Inflammatory macrophage treated with lipopolysaccharide for 1 hour (primary cell): ENCODE measurements around the gene NOVA2.

ENCODE experiments used
- DNase-seq, 2 donors: peaks; one replicate each; pipeline ENCODE4 v3.0.0-alpha.2; 2020 to 2022

Gene NOVA2

DNA sequence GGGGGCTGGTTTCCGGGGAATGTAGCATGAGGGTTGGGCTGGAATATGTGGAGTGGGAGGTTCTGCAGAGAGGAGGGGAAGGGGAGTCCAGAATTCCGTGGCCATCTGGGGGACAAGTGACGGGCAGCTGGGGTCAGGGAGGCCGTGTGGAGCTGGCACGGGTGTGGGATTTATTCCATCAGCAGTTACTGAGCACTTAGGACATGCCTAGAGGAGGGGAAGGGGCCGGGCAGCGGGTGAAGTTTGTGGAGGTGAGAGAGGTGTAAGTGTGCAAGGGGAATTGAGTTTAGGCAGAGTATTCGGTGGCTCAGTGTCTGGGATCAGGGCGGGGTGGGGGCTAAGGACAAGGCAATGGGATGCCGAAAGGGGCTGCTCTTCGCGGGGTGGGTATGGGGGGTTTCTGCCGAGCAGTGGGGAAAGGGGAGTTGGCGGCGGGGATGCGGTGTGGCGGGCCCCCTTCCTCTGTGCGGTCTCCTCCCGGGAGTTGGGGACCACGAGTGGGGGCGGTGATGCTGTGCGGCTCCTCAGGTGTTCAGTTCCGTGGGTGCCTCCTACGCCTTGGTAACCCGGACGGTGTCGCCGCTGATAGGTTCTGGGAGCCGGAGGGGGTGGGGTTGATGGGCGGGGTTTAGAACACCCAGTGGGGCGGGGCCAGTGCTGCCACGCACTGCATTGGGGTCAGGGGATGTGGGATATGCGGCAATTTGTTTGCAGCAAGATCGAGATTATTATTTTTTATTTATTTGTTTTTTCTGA is 27.0 kb upstream of the NOVA2 start:
- no peak for DNase-seq

DNA sequence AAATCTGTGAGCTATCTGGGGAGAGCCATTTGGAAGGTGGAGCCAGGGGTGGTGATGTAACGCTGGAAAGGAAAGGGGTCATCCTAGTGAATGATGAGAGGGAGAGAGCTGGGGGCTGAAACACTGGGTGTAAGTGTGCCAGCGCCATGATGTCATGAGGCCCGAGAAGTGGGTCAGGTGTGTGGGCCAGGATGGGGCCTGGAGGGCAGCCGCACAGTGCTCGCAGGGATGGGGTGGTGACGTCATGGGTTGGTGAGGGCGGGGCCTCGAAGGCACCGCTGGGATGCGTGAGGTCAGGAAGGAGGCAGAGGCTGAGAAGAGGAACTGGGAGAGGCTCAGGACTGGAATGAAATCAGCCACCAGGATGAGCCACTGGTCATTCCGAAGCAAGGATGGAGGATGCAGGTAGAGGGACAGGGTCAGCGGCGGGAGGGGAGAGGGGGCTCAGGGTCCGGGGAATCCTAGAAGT is 26.0 kb upstream of the NOVA2 start:
- DNase-seq = peak; percentile 34 to 52

DNA sequence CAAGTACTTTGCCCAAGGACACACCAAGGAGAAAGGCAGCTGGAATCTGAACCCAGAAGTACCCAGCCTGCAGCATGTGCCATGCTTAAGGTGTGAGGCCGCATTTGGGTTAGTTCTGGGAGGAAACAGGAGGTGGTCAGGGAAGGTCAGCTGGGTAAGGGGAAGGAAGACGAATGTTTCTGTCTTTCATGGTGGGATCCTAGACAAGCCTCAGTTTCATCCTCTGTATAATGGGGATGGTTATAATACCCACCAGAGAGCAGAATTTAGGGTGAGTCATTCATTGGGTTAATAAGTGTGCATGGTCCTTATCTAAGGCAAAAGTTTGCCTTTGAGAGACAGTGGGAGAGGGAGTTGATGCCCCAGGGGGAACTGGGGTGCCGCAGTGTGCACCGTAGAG is 25.2 kb upstream of the NOVA2 start:
- DNase-seq = no peak

DNA sequence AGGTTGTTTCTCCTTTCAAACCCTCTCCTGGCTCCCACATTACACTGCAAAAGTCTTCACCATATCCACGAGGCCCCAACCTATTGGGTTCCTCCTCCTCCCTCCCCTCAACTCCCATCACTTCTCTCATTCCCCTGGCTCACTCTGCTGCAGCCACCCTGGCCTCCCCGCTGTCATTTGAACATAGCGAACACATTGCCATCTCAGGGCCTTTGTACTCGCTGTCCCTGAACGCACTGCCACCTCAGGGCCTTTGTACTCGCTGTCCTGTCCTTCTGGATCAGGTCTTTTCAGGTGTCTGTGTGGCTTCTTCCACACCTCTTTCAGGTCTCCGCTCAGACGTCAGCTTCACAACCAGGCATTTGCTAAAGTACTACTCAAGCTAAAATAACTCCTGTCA is 23.3 kb upstream of the NOVA2 start:
- DNase-seq = no peak

DNA sequence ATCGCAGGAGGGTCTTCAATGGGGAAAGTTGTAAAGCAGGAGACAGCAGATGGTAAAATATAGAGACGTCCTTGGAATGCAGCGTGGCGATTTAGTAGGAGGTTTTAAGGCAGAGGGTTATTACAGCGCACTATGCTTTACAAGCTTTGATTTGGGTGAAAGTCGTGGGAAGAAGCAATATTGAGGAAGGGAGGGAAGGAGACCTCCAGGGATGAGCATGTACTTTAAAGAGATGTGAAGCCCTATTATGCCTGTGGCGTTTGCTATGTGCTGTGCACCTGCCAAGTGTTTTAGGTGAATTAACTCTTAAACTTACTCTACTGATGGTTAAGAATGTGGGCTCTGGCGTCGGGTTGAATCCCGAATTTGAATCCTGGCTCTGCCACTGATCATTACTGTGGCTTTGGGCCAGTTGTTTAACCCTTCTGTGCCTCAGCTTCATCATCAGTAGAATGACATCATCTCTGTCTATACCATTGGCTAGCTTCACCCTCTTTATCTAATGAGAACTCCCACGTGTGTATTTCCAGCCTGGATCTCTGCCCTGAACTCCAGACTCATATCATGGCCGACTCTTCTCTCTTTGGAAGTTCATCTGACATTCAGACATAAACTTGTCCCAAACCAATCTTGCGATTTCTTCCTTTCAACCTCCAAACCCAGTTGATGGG is 22.2 kb upstream of the NOVA2 start:
- no peak for DNase-seq

DNA sequence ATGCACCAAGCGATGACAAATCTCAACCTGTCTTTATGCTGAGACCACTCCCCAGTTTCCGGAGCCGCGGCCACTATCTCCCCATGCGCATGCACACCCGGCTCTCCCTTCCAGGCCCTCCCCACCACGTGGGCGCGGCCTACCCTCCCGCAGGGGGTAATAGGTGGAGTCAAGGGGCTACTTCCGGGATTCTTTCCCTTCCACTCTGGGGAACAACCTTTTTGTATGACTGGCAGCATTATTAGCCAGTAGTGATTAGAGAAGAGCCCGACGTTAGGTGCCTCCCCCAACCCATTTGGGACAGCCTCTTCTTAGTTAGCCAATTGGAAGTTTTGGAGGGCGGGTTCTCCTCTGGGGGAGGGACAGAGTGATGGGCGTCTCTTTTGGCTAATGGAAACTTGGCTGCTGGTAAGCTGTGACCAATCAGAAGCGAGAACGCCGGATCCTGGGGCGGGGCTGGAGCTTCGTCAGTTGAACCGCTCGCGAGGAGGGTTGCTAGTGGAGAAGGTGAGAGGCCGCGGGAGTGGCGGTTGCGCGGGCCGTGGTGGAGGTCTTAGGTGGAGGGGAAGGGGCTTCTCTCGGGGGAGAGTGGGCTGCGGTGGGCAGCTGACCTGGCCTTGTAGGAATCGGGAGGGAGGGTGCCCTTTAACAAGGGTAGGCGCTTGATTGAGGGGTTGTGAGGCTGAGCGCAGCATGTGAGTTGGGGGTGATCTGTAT is 21.5 kb upstream of the NOVA2 start, which contains the start of gene CCDC61:
Gene CCDC61 (plus strand): TSS at position 470 of the 717 bp plus-strand sequence. CDS start 7,552 bp downstream, outside the sequence.
- DNase-seq = peak; percentile 99 to 100

DNA sequence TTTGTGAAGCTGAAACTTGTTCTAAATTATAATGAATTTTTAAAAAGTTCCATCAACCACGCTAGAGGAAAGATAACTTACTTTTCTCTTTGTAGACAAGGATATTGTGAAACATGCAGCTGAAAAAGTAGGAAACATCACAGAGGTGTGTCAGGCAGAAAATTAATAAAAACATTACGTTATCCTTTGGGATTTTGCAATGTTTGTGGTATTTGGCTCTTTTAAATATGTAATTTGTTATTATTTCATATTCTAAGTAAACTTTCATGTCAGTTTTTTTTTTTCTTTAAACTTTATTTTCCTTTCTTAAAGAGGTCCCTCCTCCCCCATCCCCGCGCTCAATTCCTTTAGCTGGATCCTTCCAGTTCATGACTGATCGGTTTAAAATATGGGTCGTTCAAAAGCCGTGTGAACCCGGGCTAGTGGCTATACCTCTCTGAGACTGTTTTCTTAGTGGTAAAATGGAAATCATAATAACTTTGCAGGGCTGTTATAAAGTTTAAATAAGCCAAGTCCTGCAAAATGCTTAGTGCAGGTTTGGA is 20.9 kb upstream of the NOVA2 start:
- no peak for DNase-seq

DNA sequence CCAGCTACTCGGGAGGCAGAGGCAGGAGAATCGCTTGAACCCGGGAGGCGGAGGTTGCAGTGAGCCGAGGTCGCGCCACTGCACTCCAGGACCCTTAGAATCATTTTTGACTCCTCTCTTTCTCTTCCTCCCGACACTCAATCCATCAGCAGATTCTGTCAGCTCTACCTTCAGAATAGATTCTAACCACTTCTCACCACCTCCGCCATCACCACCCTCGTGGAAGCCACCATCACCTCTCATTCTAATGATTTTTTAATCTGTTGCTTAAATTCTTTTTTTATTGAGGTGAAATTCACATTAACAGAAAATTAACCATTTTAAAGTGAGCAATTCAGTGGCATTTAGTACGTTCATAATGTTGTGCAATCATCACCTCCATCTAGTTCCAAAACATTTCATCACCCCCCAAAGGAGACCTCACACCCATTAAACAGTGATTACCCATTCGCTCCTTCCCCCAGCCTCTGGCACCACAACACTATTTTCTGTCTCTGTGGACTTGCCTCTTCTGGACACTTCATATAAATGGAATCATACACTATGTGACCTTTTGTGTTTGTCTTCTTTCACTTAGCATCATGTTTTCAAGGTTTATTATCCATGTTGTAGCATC is 16.6 kb upstream of the NOVA2 start:
- no peak for DNase-seq

DNA sequence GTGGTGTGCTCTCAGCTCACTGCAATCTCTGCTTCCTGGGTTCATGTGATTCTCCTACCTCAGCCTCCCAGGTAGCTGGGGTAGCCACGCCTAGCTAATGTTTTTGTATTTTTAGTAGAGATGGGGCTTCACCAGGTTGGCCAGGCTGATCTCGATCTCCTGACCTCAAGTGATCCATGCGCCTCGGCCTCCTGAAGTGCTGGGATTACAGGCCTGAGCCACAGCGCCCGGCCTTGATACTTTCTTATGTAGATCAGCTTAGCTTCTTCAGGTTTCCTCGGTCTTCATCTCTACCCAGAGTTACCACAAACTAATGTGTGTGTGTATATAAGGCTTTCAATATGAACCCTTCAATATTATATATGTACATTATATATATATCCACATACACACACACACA is 11.7 kb upstream of the NOVA2 start:
- no peak for DNase-seq

DNA sequence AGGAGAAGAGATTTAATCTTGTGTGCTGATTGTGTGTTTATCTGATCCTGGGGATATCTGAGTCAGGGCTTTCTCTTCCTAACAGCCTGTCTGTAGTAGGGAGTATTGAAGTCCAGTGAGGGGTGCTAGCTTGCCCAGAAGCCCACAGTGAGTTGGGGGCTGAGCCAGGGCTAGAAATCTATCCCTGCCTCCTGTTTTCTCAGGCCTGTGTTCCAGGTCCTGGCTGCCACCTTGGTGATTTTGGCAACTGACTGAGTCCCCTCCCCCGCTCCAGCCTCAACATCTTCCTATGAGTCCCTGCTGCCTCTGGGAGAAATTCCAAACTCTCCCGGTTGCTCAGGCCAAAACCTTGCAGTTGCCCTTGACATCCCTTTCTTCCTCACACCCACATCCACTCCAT is 7.7 kb upstream of the NOVA2 start:
- DNase-seq = no peak

DNA sequence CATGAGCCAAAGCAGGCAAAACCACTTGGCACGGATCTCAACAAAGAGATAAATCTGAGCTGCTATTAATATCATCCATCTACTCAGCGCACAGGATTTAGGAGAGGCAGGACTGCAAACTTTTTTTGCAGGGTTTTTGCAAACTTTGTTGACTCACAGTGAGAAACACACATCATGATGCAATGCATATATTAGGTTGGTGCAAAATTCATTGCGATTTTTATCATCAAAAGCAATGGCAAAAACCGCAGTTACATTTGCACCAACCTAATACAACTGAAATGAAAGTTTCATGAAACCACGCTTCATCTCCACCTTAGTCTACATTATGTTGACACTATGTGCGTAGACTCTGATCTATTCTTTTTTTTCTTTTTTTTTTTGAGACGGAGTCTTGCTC is 4.5 kb upstream of the NOVA2 start:
- DNase-seq = no peak

DNA sequence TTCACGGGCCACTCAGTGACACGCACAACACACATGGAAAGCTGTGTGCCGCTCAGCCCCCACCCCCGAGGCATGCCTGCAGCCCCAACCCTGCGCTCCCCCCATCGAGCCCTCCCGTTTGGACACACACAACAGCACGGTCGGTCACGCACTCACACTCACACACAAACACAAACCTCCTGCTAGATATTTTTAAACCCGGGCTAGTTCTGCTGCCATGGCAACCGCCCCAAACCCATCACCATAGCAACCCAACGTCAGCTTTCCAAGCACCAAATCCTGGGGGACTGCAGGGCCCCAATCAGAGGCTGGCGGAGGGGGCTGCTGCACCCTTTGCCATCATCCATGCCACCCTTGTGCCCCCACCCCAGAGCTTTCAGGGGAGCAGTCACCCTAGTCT is 2.5 kb upstream of the NOVA2 start:
- no peak for DNase-seq

DNA sequence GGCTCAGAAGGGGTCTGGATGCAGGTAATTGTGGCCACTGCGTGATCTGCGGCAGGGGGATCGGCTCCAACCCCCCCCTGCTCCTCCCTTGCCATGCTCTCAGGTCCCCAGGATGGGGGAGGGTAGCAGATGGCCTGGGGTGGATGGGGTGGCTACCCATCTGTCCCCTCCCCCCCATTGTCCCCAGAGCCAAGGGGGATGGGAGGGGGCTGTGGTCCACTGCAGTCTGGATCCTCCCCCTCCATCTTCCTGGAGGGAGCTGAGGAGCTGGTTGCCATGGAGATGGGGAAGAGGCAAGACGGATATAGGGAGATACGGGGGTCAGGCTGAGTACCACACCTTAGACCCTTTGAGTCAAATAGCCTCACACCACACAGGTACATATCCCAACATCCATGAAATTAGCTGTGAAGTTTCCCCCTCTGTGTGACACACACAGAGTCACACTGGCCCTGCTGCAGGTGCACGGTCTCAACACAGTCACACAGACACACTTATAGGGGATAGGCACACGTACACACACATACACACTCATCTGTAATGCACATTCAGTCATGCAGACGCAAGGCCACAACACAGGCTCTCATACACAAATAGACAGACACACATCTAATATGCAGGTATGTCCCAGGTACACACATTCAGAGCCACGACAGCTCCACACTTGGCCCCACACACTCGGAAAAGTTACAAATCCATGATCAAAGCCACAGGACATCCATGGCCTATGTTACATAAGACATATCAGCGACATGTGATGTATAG is 1.8 kb upstream of the NOVA2 start:
- no peak for DNase-seq

DNA sequence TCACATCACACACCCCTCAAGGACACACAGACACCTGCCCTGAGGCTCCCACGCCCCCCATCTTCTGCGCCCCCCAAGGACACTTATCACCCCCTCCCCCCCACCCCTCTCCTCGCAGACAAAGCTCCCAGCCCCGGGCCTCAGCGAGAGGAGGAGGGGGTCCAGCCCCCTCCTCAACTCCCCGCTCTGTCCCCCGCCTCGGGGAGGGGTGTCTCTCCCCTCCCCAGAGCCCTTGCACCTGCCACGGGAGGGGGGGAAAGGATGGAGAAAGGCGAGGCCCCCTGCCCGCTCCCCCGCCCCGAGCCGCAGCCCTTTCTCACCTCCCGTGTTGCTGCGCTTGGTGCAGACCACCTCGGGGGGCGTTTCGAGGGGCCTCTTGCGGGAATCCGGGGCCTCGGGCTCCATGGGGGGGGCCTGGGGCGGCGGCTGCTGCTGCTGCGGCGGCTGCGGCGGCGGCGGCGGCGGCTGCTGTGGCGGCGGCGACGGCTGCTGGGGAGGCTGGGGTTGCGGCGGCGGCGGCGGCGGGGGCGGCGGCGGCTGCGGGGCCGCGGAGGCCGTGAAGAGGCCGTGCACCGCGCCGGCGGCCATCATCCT is 621 bp downstream of the NOVA2 start:
- DNase-seq = no peak

DNA sequence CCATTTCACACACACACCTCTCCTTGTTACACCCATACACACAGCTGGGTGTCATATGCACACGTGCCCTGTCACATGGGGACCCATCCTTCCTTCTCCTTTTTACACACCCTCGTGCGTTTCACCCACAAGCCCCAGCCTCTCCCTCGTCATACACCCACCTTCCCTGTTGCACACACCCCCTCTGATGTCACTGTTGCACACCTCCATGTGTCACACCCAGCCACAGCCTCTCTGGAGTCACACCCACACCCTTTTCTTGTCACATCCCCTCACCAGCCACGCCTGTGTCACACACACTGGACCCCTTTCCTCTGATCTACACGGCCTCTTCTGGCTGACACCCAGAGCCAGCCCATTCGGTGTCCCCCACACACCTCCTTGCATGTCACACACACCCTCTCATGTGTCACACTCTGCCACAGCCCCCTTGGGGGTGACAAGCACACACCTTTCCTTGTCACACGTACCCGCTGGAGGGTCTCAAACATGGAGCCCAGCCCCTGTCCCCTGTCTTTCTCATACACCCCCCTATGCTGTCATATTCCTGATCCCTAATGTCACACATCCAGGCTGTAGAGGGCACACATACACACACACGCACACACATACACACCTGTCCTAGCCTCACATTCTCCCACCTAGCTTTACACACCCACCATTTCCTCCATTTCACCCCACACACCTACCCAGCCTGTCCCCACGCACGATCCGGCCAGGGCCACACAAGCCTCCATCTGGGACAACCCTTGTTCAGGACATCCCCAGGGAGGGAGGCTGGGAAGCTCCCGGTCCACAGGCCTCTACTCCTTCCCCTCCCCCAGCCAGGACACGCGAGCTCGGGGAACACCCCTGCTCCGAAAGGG is 1.4 kb downstream of the NOVA2 start:
- peak; percentile 31 to 44 for DNase-seq

DNA sequence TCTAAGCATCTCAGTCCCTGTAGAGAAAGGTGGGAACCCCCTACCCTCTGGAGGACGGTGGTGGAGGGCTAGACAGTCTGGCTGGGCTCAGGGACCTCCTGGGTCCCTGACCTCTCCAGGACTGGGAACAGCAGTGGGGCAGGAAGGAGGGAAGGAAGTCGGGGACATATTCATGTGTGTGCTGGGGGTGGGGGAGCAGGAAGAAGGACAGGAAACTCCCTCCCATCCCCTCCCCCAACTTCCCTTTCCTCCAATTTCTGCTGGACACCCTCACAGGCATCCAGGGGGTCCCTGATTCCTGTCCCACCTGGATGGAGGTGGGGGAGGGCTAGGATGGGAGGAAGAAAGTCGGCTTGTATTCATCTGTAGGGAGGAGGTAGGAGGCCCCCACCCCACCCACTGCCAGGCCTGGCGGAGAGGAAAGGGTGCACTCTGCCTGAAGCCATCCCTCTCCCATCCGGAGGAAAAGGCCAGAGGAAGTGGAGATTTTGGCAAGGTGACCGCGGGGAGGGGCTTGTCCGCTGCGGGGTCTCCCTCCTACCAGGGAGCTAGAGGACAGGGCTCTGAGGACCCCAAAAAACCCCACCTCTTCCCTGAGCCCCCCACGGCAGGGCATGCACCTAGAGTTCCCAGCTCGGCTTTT is 2.3 kb downstream of the NOVA2 start:
- no peak for DNase-seq

DNA sequence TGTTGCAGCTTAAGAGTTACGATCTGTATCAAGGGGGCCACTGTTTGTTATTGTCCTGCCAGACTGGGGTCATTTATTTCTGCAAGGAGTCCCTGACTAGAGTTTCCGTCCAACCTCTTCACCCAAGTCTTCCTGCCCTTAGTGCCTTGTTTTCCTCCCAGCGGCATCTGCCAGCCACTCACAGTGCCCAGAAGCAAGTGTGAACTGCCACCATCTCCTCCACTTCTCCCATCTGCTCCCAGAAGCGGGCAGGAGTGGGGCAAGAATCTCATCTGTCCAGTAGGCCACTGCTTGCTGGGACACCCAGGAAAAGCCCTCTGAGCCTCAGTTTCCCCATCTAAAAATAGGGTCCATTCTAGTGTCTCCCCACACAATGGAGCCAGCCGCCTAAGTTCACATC is 4.0 kb downstream of the NOVA2 start:
- no peak for DNase-seq

DNA sequence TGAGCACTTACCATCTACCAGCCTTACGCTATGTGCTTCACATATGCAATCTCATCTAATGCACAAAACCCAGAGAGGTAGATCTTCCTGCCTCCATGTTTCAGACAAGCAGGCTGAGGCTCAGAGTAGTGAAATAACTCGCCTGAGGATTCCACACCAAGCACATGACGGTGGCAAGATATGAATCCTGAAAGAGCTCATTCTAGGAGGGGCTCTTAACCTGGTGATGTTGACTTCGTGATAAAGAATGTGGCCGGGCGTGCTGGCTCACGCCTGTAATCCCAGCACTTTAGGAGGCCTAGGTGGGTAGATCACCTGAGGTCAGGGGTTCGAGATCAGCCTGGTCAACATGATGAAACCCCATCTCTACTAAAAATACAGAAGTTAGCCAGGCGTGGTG is 5.0 kb downstream of the NOVA2 start:
- DNase-seq = no peak

DNA sequence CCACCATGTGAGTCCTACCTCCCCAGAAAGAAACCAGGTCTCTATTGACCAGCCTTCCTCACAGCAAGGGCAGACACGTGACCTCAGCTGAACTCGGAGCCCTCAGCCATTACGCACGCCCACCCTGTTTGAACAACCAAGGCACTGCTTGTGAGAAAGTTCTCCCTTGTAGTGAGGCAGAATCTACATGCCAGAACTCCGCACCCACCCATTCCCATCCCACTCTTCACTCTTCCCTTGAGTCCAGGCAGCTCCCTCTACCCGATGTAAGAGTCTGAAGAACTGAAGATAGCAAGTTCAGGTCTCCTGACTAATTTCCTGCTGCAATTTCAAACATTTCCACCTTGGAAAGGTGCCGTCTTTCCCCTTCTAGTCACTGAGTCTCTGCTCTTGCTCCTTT is 6.4 kb downstream of the NOVA2 start:
- no peak for DNase-seq

DNA sequence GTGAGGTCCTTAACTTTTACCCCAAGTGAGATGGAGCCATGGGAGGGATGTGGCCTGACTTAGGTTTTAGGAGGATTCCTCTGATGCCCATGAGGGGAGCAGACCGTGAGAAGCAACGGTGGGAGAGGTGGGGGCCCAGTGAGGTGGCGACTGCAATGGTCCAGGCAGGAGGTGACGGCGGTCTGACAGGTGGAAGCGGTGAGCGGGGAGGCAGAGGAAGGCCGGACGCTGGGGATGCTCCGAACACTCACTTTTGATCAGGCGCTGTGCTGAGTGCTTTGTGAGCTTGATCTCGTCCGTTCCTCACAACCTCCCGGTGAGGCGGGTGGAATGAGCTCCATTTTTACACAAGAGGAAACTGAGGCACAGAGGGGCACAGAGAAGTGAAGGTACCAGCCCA is 11.6 kb downstream of the NOVA2 start:
- DNase-seq = no peak
